AG04449 (cell line): Measurements from ENCODE around the gene SSPN.
A peak's percentile ranks its signal among the peaks of the same experiment; 100 is the strongest.

ENCODE experiments used
- CTCF ChIA-PET: fragments of 350-600 bp; formaldehyde crosslinking; extraction: SDS; loops from one replicate; lab custom pipeline; 2021; ENCODE audit warnings: antibody characterized with exemption; lab: Yijun Ruan, JAX
- POLR2A ChIA-PET: fragments of 400-600, 350-600 bp; formaldehyde crosslinking; extraction: SDS; loops from one replicate; lab custom pipeline; 2020; ENCODE audit warnings: antibody characterized with exemption, inconsistent platforms; lab: Yijun Ruan, JAX
- DNase-seq: peaks from one replicate; pipeline ENCODE4 v3.0.0-alpha.2; 2010; ENCODE audit warnings: low read depth, low spot score
- H3K4me3 ChIP-seq: 2 replicates; pipeline ENCODE4 v1.5.1; 2011; ENCODE audit warnings: low read depth, mild to moderate bottlenecking, control low read depth, low read length
- CTCF ChIP-seq: IDR thresholded peaks from one replicate; pipeline ENCODE4 v1.5.1; 2011; ENCODE audit warnings: mild to moderate bottlenecking, moderate library complexity, low read length, control low read depth, inconsistent platforms; ENCODE audit not compliant: insufficient read depth; ENCODE audit errors: missing control alignments

SSPN gene

GRCh38 chr12:26292596-26292995 is 97.2 kb downstream of the SSPN start:
- CTCF ChIA-PET = interaction anchor here (0.7 kb wide), 1 partner anchor 14 kb away, joined by 3 read pairs; no protein-coding TSS in a partner anchor
- DNase-seq = no peak
- POLR2A ChIA-PET = no interaction called here
- TF ChIP-seq CTCF = no peak
- H3K4me3 ChIP-seq = no peak overlapping the region

GRCh38 chr12:26293612-26294011 is 98.2 kb downstream of the SSPN start:
- ChIA-PET POLR2A (no interaction called here), CTCF (no interaction called here)
- DNase-seq = no peak
- H3K4me3 ChIP-seq = no peak overlapping the region
- TF ChIP-seq CTCF = no peak

- no peak overlapping the region for H3K4me3 ChIP-seq
- ChIA-PET POLR2A (no interaction called here), CTCF (no interaction called here)
- TF ChIP-seq CTCF = no peak
- no peak for DNase-seq
Observed at GRCh38 chr12:26295001-26295400, 99.6 kb downstream of the SSPN start.

- ChIA-PET POLR2A (no interaction called here), CTCF (interaction anchor here (1.0 kb wide), 1 partner anchor 32 kb away, joined by 3 read pairs; no protein-coding TSS in a partner anchor)
- no peak for TF ChIP-seq CTCF
- H3K4me3 ChIP-seq = no peak overlapping the region
- DNase-seq = no peak
Observed at GRCh38 chr12:26297396-26298070, 102.2 kb downstream of the SSPN start.

GRCh38 chr12:26298785-26299621 is 103.6 kb downstream of the SSPN start:
- CTCF ChIA-PET = interaction anchor here (0.8 to 2.0 kb wide), 7 partner anchors 12 to 315 kb away, joined by 3 to 7 read pairs (median 3); no protein-coding TSS in a partner anchor
- H3K4me3 ChIP-seq = peak overlapping the region; percentile 43
- POLR2A ChIA-PET = interaction anchor here (1.2 kb wide), 1 partner anchor 24 kb away, joined by 6 read pairs; no protein-coding TSS in a partner anchor
- no peak for DNase-seq
- TF ChIP-seq CTCF = no peak

- H3K4me3 ChIP-seq = no peak overlapping the region
- no peak for TF ChIP-seq CTCF
- ChIA-PET CTCF (interaction anchor here (1.1 to 2.0 kb wide), 3 partner anchors 21 to 180 kb away, joined by 3 to 7 read pairs (median 5); no protein-coding TSS in a partner anchor), POLR2A (no interaction called here)
- no peak for DNase-seq
Observed at GRCh38 chr12:26299751-26300150, 104.4 kb downstream of the SSPN start.
